H9 (cell line): Measurements from ENCODE around the gene LRRC45. TPM values are rescaled to one million over a fixed set of nuclear protein-coding genes. Genes with fewer than 3 reads are reported as not detected.

Experiments
- DNase-seq: peaks from one replicate; pipeline ENCODE4 v3.0.0-alpha.2; 2017
- H2AFZ ChIP-seq: one replicate; pipeline ENCODE4 v1.6.1; 2013; ENCODE audit warnings: mild to moderate bottlenecking, low read length, control low read depth, moderate library complexity
- H2AK5ac ChIP-seq: 2 replicates; pipeline ENCODE4 v1.6.1; 2013; ENCODE audit warnings: low read length, control low read depth, mixed read lengths; ENCODE audit not compliant: insufficient read length
- H2BK120ac ChIP-seq: one replicate; pipeline ENCODE4 v1.6.1; 2013; ENCODE audit warnings: low read depth, mild to moderate bottlenecking, low read length, control low read depth, inconsistent platforms; ENCODE audit not compliant: poor library complexity, severe bottlenecking
- H2BK12ac ChIP-seq: 2 replicates; pipeline ENCODE4 v1.6.1; 2013; ENCODE audit warnings: low read length, control low read depth, mixed read lengths, low read depth; ENCODE audit not compliant: insufficient read length
- H2BK15ac ChIP-seq: 2 replicates; pipeline ENCODE4 v1.6.1; 2013; ENCODE audit warnings: low read depth, low read length, control low read depth
- H2BK20ac ChIP-seq: one replicate; pipeline ENCODE4 v1.6.1; 2013; ENCODE audit warnings: low read depth, mild to moderate bottlenecking, low read length, control low read depth, inconsistent platforms; ENCODE audit not compliant: poor library complexity, severe bottlenecking
- H2BK5ac ChIP-seq: 2 replicates; pipeline ENCODE4 v1.6.1; 2013; ENCODE audit warnings: low read length, control low read depth, mixed read lengths; ENCODE audit not compliant: insufficient read length
- H3K14ac ChIP-seq: 2 replicates; pipeline ENCODE4 v1.6.1; 2013; ENCODE audit warnings: low read length, control low read depth; ENCODE audit not compliant: insufficient read depth
- H3K18ac ChIP-seq: 2 replicates; pipeline ENCODE4 v1.6.1; 2013; ENCODE audit warnings: low read depth, mild to moderate bottlenecking, mixed read lengths, low read length, control low read depth; ENCODE audit not compliant: insufficient read length
- H3K23ac ChIP-seq: 2 replicates; pipeline ENCODE4 v1.6.1; 2013; ENCODE audit warnings: low read length, control low read depth, mixed read lengths, low read depth; ENCODE audit not compliant: insufficient read length
- H3K23me2 ChIP-seq: 2 replicates; pipeline ENCODE4 v1.6.1; 2013; ENCODE audit warnings: low read depth, mild to moderate bottlenecking, mixed read lengths, low read length, control low read depth; ENCODE audit not compliant: insufficient read length, poor library complexity, severe bottlenecking
- H3K27ac ChIP-seq: 2 replicates; pipeline ENCODE4 v1.5.1; 2013; ENCODE audit warnings: low read length, control low read depth, mixed read lengths, low read depth; ENCODE audit not compliant: insufficient read length
- H3K27me3 ChIP-seq: 2 replicates; pipeline ENCODE4 v1.6.1; 2013; ENCODE audit warnings: low read length, control low read depth, inconsistent platforms; ENCODE audit not compliant: insufficient read depth
- H3K4ac ChIP-seq: 2 replicates; pipeline ENCODE4 v1.6.1; 2013; ENCODE audit warnings: low read depth, mild to moderate bottlenecking, control low read depth, inconsistent platforms, low read length, moderate library complexity
- H3K4me1 ChIP-seq: 2 replicates; pipeline ENCODE4 v1.6.1; 2013; ENCODE audit warnings: low read length, control low read depth, inconsistent platforms; ENCODE audit not compliant: insufficient read depth
- H3K4me2 ChIP-seq: 2 replicates; pipeline ENCODE4 v1.6.1; 2013; ENCODE audit warnings: low read length, control low read depth, mixed read lengths; ENCODE audit not compliant: insufficient read length, insufficient read depth
- H3K56ac ChIP-seq: 2 replicates; pipeline ENCODE4 v1.6.1; 2013; ENCODE audit warnings: low read depth, mild to moderate bottlenecking, mixed read lengths, low read length, control low read depth; ENCODE audit not compliant: insufficient read length
- H3K79me1 ChIP-seq: 2 replicates; pipeline ENCODE4 v1.6.1; 2013; ENCODE audit warnings: low read depth, mild to moderate bottlenecking, moderate library complexity, low read length, control low read depth, inconsistent platforms; ENCODE audit not compliant: insufficient read depth, poor library complexity, severe bottlenecking
- H3K79me2 ChIP-seq: 2 replicates; pipeline ENCODE4 v1.6.1; 2013; ENCODE audit warnings: low read length, control low read depth, inconsistent platforms; ENCODE audit not compliant: insufficient read depth
- H3K9ac ChIP-seq: 2 replicates; pipeline ENCODE4 v1.6.1; 2013; ENCODE audit warnings: low read length, control low read depth, mixed read lengths; ENCODE audit not compliant: insufficient read length; ENCODE audit errors: extremely low read depth
- H3K9me3 ChIP-seq: one replicate; pipeline ENCODE4 v1.6.1; 2013; ENCODE audit warnings: low read depth, low read length, inconsistent platforms; ENCODE audit not compliant: control insufficient read depth
- H3T11ph ChIP-seq: one replicate; pipeline ENCODE4 v1.6.1; 2013; ENCODE audit warnings: mild to moderate bottlenecking, low read length, control low read depth, inconsistent platforms
- H4K20me1 ChIP-seq: one replicate; pipeline ENCODE4 v1.6.1; 2013; ENCODE audit not compliant: control insufficient read depth, insufficient read length, insufficient read depth
- H4K5ac ChIP-seq: 2 replicates; pipeline ENCODE4 v1.6.1; 2013; ENCODE audit warnings: low read depth, mild to moderate bottlenecking, mixed read lengths, low read length, control low read depth; ENCODE audit not compliant: insufficient read length
- H4K8ac ChIP-seq: replicated peaks from 2 replicates; pipeline ENCODE4 v1.6.1; 2013; ENCODE audit warnings: low read length, control low read depth, mixed read lengths, low read depth; ENCODE audit not compliant: insufficient read length
- H4K91ac ChIP-seq: 2 replicates; pipeline ENCODE4 v1.6.1; 2013; ENCODE audit warnings: low read depth, mild to moderate bottlenecking, moderate library complexity, mixed read lengths, low read length, control low read depth; ENCODE audit not compliant: insufficient read length
- H3K27ac Mint-ChIP-seq, 3 experiments: 2 replicates in 2 of 3; 3 replicates in 1 of 3; pipeline ENCODE4 v1.8.0; 2020 to 2021; ENCODE audit warnings: mixed read lengths in 3 of 3, mild to moderate bottlenecking in 1 of 3, moderate library complexity in 1 of 3
- H3K27me3 Mint-ChIP-seq: 2 replicates; pipeline ENCODE4 v1.8.0; 2021; ENCODE audit warnings: low read depth, mild to moderate bottlenecking, moderate library complexity, mixed read lengths
- H3K36me3 Mint-ChIP-seq, 3 experiments: 2 replicates in 2 of 3; 3 replicates in 1 of 3; pipeline ENCODE4 v1.8.0; 2020 to 2021; ENCODE audit warnings: low read depth in 3 of 3, mixed read lengths in 3 of 3; ENCODE audit not compliant: insufficient read depth in 1 of 3
- H3K4me1 Mint-ChIP-seq, 2 experiments: 2 replicates each; pipeline ENCODE4 v1.8.0; 2020; ENCODE audit warnings: mixed read lengths in 2 of 2
- H3K4me3 Mint-ChIP-seq, 2 experiments: 2 replicates in 1 of 2; 3 replicates in 1 of 2; pipeline ENCODE4 v1.8.0; 2020 to 2021; ENCODE audit warnings: mild to moderate bottlenecking in 2 of 2, mixed read lengths in 2 of 2, moderate library complexity in 1 of 2
- H3K9me3 Mint-ChIP-seq, 2 experiments: 2 replicates in 1 of 2; 3 replicates in 1 of 2; pipeline ENCODE4 v1.8.0; 2020; ENCODE audit warnings: mild to moderate bottlenecking in 2 of 2, mixed read lengths in 2 of 2, moderate library complexity in 1 of 2
- CTCF ChIP-seq: fragments of 200-600 bp; sonication (generic); conservative IDR thresholded peaks from 3 replicates; pipeline ENCODE4 v1.8.0; 2021; ENCODE audit warnings: antibody characterized with exemption, mild to moderate bottlenecking
- WGBS: extraction: QIAGEN DNeasy Blood & Tissue Kit; methylation state at CpG from one replicate; pipeline ENCODE4 v1.1.7; 2013; ENCODE audit warnings: missing lambda C conversion rate, low lambda C conversion rate, mixed read lengths; ENCODE audit not compliant: insufficient read length; ENCODE audit errors: extremely low coverage; 5-methylcytosine and 5-hydroxymethylcytosine counted together
- total RNA-seq: library from RNA; stranded (reverse); gene quantifications from 2 replicates; pipeline ENCODE4 v1.2.1, GENCODE V29; 2021

LRRC45 gene
- total RNA-seq, 1 experiment from 2014 or later: 28.7 TPM

GRCh38 chr17:82000803-82001570 lies 22.1 kb upstream of the LRRC45 start:
- H4K91ac ChIP-seq: no peak overlapping the region
- DNase-seq: no peak
- H2AFZ ChIP-seq: no peak overlapping the region
- no peak overlapping the region for H3T11ph ChIP-seq
- H3K9me3 ChIP-seq: no peaks in the 10 kb centered on the region
- Mint-ChIP-seq H3K36me3 (peaks cover 0 to 9% (median 9%) of the 10 kb centered on the region in 3 experiments; a peak in 6 of 7 replicates), H3K4me3 (no peak overlapping the region), H3K27ac (no peak overlapping the region), H3K27me3 (no peaks in the 10 kb centered on the region), H3K9me3 (no peaks in the 10 kb centered on the region), H3K4me1 (no peaks in the 10 kb centered on the region)
- no peak overlapping the region for H2BK120ac ChIP-seq
- H3K23me2 ChIP-seq: no peaks in the 10 kb centered on the region
- no peaks in the 10 kb centered on the region for H4K20me1 ChIP-seq
- no peak overlapping the region; the same call in 1 of the 2 replicates for H3K14ac ChIP-seq
- no peak overlapping the region for H2BK5ac ChIP-seq
- WGBS: no CpG with 5 or more reads among the region's 32 CpGs
- H3K9ac ChIP-seq: no peak overlapping the region
- H3K79me2 ChIP-seq: no peaks in the 10 kb centered on the region
- no peak overlapping the region for H2AK5ac ChIP-seq
- no peak overlapping the region for H4K5ac ChIP-seq
- no peak overlapping the region for H3K23ac ChIP-seq
- H3K27me3 ChIP-seq: no peaks in the 10 kb centered on the region
- H2BK15ac ChIP-seq: no peak overlapping the region
- H3K4me2 ChIP-seq: no peak overlapping the region
- H3K27ac ChIP-seq: no peak overlapping the region
- TF ChIP-seq CTCF: no peak
- no peak overlapping the region for H3K56ac ChIP-seq
- no peak overlapping the region for H4K8ac ChIP-seq
- no peak overlapping the region for H2BK12ac ChIP-seq
- no peaks in the 10 kb centered on the region for H3K4me1 ChIP-seq
- H3K4ac ChIP-seq: no peak overlapping the region; the same call in 1 of the 2 replicates
- no peak overlapping the region for H2BK20ac ChIP-seq
- no peaks in the 10 kb centered on the region for H3K79me1 ChIP-seq
- no peak overlapping the region for H3K18ac ChIP-seq
